T-helper 2 cell treated with Interferon-gamma antibody and Interleukin-4, amounts not matched to agents 5 μg/mL and 100 μg/mL, for 36 hours (primary cell): ENCODE measurements around the gene DAND5.

Experiments used
- DNase-seq: peaks from one replicate; pipeline ENCODE4 v3.0.0; 2021; ENCODE audit warnings: low spot score
- H3K27ac Mint-ChIP-seq: one replicate; pipeline ENCODE4 v1.8.0; 2021; ENCODE audit warnings: mild to moderate bottlenecking, mixed read lengths
- H3K27me3 Mint-ChIP-seq: one replicate; pipeline ENCODE4 v1.8.0; 2021; ENCODE audit warnings: low read depth, mixed read lengths
- H3K36me3 Mint-ChIP-seq: one replicate; pipeline ENCODE4 v1.8.0; 2021; ENCODE audit warnings: low read depth, mixed read lengths
- H3K4me1 Mint-ChIP-seq: one replicate; pipeline ENCODE4 v1.8.0; 2021; ENCODE audit warnings: low read depth, mixed read lengths
- H3K4me3 Mint-ChIP-seq: one replicate; pipeline ENCODE4 v1.8.0; 2022; ENCODE audit warnings: mild to moderate bottlenecking, moderate library complexity, mixed read lengths
- H3K9me3 Mint-ChIP-seq: one replicate; pipeline ENCODE4 v1.8.0; 2021; ENCODE audit warnings: mixed read lengths

Gene DAND5, protein sequence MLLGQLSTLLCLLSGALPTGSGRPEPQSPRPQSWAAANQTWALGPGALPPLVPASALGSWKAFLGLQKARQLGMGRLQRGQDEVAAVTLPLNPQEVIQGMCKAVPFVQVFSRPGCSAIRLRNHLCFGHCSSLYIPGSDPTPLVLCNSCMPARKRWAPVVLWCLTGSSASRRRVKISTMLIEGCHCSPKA

DNA sequence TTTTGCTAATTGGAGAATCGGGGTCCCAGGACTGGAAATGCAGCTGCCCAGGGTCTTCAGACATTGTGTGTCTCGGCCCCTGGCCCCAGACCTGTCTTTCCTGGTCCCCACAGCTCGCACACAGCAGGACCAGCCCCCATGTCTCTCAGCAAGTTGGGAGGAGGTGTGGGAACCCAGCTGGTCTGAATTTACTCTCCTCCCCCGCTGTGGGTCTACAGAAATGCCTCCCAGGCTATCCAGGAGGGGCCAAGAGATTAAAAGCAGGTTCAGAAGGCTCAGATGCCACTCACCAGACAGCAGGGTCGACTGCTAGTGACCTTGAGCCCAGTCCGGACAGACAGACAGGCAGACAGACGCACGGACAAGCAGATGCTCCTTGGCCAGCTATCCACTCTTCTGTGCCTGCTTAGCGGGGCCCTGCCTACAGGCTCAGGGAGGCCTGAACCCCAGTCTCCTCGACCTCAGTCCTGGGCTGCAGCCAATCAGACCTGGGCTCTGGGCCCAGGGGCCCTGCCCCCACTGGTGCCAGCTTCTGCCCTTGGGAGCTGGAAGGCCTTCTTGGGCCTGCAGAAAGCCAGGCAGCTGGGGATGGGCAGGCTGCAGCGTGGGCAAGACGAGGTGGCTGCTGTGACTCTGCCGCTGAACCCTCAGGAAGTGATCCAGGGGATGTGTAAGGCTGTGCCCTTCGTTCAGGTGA is at the start of gene DAND5:
DAND5 (plus strand) TSS at position 285 of the 697 bp plus-strand sequence; CDS start at position 370, 85 bp downstream.
- Mint-ChIP-seq H3K4me3 (no peak within 1 kb of the TSS), H3K36me3 (no peaks in the 10 kb centered on the region), H3K9me3 (no peaks in the 10 kb centered on the region), H3K4me1 (peaks cover 6% of the 10 kb centered on the region), H3K27ac (no peak within 1 kb of the TSS), H3K27me3 (peaks cover 3% of the 10 kb centered on the region)
- no peak for DNase-seq

DNA sequence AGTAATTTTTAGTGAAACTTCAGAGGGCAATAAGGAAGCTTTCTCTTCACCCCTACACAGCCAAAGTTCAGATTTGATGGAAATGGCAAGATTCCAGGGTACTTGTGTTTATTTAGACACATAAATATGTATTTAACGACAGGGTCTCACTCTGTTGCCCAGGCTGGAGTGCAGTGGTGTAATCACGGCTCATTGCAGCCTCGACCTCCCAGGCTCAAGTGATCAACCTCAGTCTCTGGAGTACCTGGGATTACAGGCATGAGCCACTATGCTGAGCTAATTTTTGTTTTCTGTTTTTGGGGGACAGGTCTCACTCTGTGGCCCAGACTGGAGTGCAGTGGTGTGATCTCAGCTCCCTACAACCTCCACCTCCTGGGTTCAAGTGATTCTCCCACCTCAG is 48.3 kb upstream of the DAND5 start:
- H3K36me3 Mint-ChIP-seq, result peaks cover 27% of the 10 kb centered on the region
- no peaks in the 10 kb centered on the region for H3K9me3 Mint-ChIP-seq
- no peak for DNase-seq
- peaks cover 11% of the 10 kb centered on the region for H3K4me1 Mint-ChIP-seq
- peak overlapping the region; percentile 31 for H3K27ac Mint-ChIP-seq
- H3K27me3 Mint-ChIP-seq, result peaks cover 2% of the 10 kb centered on the region
- no peak overlapping the region for H3K4me3 Mint-ChIP-seq

DNA sequence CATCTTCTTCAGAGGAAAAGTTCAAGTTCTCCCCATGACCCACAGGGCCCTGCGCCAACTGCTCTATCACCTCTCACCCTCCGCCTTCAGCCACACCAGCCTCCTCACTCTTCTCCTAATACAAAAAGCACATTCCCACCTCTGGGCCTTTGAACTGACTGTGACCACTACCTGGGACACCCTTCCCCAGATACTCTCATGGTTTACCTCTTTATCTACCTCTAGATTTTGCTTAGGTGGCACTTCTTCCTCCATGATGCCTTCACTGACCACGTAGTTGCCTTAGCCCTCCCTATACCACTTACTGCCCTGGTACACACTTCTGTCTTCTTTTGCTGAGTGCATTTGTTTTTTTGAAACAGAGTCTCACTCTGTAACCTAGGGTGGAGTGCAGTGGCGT is 46.4 kb upstream of the DAND5 start:
- Mint-ChIP-seq H3K4me1 (peaks cover 11% of the 10 kb centered on the region), H3K4me3 (no peak overlapping the region), H3K27me3 (peaks cover 2% of the 10 kb centered on the region), H3K36me3 (peaks cover 35% of the 10 kb centered on the region), H3K9me3 (no peaks in the 10 kb centered on the region), H3K27ac (peak overlapping the region; percentile 7)
- no peak for DNase-seq

DNA sequence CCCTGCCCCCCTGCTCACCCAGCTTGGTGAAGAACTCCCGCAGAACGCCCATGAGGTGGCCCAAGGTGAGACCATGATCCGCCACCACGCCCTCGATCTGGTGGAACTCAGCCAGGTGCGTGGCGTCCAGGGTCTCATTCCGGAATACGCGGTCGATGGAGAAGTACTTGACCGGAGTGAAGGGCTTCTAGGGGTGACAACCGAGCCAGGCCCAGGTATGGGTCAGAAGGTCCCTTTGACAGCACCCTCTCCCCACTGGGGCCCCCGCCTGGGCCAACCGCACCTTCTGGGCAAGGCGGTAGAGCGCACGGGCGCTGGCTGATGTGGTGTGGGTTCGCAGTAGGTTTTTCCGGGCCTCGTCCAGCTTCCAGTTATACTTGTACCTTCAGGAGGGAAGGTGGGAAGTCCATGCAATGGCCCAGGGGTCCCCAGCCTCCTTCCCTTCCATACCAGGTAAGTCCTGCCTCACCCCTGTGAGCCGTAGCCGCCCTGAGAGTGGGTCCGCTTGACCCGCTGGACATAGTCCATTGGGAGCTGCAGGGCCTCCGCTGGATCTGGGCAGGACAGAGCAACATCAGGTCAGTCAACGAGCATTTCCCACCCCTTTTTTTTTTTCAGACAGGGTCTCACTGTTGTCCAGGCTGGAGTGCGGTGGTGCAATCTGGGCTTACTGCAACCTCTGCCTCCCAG is 44.6 kb upstream of the DAND5 start:
- Mint-ChIP-seq H3K27me3 (no peaks in the 10 kb centered on the region), H3K36me3 (peaks cover 48% of the 10 kb centered on the region), H3K27ac (no peak overlapping the region), H3K4me1 (peaks cover 3% of the 10 kb centered on the region), H3K9me3 (no peaks in the 10 kb centered on the region), H3K4me3 (no peak overlapping the region)
- no peak for DNase-seq

DNA sequence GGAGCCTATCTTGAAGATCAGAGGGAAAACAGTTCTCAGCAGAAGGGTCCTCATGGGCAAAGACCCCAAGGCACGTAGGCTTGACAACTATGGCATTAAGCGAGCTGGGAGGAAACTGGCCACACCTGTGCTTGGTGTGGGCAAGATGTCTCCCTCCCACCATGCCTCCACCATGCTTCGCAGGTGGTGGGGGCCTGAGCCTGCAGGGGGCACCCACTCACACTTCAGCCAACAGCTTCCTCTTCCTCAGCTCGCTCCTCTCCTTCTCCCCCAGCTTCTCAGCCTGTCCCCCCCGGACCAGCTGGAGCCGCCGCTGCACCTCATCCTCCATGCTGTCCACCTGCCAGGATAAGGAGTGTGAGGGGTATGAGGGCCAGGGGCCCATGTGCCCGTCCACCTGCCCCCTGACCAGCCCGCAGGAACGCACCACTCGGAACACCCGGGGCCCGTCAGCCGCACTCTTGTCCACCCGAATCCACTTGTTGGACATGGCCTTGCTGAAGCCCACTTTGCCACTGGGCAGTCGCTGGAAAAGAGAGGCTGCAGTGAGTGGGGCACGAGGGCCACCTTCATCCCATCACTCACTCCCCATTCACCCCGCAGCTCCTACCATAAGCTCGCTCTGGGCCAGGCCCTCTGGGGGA is 39.3 kb upstream of the DAND5 start:
- peaks cover 11% of the 10 kb centered on the region for H3K4me1 Mint-ChIP-seq

DNA sequence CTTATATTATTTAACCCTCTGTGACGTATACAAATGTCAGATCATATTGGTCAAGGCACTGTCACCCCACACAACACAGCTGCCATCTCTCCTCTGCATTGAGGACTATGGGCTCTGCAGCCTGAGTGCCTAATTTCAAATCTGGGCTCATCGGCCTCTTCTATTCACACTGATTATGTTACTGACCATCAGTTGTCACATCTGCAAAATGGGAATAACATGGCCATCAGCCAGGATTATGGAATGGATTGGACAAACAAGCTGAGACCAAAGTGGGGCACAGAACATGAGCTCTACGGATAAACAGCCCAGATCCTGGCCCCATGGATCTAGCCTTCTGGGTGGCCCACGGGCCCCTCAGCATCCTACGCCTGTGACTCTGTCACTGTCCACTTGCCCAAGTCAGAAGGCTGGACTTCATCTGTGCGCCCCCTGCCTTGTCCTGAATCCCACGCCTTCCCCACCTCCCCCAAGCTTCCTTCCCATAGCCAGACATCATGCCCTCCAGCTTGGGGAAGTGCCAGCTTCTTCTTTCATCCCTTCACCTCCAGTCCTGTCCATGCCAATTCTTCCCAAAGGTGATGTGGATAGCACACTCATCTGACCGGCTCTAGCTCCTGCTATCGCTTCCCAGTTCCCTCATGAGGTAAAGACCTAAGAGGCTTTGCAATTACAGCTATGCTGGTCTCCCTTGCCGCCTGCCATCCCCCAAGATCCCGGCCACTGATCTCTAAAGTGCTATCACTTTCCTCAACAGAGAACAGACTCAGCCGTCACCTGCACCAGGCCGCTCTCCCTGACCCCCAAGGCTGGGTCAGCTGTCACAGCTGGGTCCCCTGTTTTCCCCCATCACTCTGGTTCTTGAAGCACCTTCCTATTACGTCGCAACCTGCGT is 36.7 kb upstream of the DAND5 start:
- peaks cover 24% of the 10 kb centered on the region for H3K4me1 Mint-ChIP-seq
- H3K9me3 Mint-ChIP-seq, result no peaks in the 10 kb centered on the region
- no peak for DNase-seq
- H3K27ac Mint-ChIP-seq, result peak overlapping the region; percentile 94
- H3K36me3 Mint-ChIP-seq, result peaks cover 28% of the 10 kb centered on the region
- peak overlapping the region; percentile 100 for H3K4me3 Mint-ChIP-seq
- H3K27me3 Mint-ChIP-seq, result no peaks in the 10 kb centered on the region

More for the DNA sequence above, 39.3 kb upstream of the DAND5 start:
- Mint-ChIP-seq H3K27me3 (no peaks in the 10 kb centered on the region), H3K27ac (no peak overlapping the region), H3K4me3 (no peak overlapping the region), H3K36me3 (peaks cover 36% of the 10 kb centered on the region), H3K9me3 (no peaks in the 10 kb centered on the region)
- no peak for DNase-seq

DNA sequence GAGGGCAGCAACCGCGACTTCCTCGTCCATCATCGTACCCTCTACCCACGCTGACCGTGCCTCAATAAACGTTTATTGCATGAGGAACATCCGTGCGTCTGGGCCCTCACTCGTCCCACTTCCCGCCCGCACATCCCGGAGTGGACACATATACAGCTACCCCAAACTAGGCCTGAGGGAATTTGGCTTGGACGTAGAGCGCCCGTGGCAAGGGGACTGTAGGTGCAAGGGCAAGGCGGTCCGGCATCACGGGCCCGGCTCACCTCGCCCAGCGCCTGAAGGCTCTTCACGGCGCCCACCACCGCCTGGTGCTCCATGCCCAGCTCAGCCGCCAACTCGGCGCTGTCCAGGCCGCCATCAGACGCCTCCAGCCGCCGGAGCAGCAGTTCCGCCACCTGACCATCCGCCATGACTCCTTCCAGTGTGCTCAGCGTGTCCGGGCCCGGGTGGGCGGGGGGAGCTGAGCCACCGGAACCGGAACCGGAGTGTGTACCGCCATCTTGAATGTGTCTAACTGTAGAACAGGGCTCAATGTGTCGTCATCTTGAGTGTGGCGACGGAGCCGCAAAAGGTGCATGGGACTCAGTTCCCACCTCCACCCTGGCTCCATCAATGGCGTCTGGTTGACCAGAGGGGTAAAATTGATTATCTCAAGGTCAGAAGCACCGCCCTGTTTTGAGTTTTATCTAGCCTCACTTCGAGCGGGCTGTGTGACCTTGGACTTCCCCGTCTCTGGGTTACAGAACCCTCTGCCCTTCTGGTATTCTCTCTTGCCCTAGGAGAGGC is 35.9 kb upstream of the DAND5 start, which contains the start of gene FARSA:
FARSA (minus strand) TSS at position 425 of the 786 bp plus-strand sequence; CDS start at position 410, 15 bp downstream.
- H3K27me3 Mint-ChIP-seq, result no peaks in the 10 kb centered on the region
- H3K9me3 Mint-ChIP-seq, result no peaks in the 10 kb centered on the region
- H3K4me3 Mint-ChIP-seq, result peak within 1 kb of the TSS; percentile 100
- peaks cover 25% of the 10 kb centered on the region for H3K36me3 Mint-ChIP-seq
- peak within 1 kb of the TSS; percentile 94 for H3K27ac Mint-ChIP-seq
- peak; percentile 85 for DNase-seq
- H3K4me1 Mint-ChIP-seq, result peaks cover 26% of the 10 kb centered on the region

DNA sequence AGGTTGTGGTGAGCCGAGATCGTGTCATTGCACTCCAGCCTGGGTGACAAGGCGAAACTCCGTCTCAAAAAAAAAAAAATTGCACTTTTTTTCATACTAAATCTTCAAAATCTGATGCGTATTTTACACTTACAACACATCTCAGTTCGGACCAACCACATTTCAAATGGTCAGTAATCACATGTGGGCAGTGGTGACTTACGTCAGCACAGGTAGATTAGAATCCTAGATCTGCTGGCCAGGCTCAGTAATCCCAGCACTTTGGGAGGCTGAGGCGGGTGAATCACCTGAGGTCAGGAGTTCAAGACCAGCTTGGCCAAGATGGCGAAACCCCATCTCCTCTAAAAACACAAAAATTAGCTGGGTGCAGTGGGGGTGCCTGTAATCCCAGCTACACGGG is 34.3 kb upstream of the DAND5 start:
- no peaks in the 10 kb centered on the region for H3K27me3 Mint-ChIP-seq
- H3K27ac Mint-ChIP-seq, result no peak overlapping the region
- no peak overlapping the region for H3K4me3 Mint-ChIP-seq
- H3K36me3 Mint-ChIP-seq, result peaks cover 31% of the 10 kb centered on the region
- no peaks in the 10 kb centered on the region for H3K9me3 Mint-ChIP-seq
- peaks cover 35% of the 10 kb centered on the region for H3K4me1 Mint-ChIP-seq
- DNase-seq, result no peak

DNA sequence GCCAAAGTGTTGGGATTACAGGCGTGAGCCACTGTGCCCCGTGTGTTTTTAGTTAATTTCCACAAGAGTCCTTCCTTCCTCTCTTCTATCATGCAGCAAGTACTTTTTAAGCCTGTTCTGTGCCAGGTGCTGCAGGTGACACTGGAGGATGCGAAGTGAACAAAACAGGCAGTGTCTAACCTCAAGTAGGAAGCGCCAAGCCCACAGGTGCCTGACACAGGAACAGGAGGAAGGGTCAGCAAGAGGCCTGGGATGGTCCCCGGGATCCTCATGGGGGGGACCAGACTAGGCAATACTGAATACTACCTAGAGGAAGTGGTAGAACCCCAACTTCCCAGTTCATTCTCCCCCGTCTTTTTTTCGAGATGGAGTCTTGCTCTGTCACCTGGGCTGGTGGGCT is 32.8 kb upstream of the DAND5 start:
- DNase-seq, result no peak
- Mint-ChIP-seq H3K27me3 (no peaks in the 10 kb centered on the region), H3K36me3 (peaks cover 45% of the 10 kb centered on the region), H3K4me3 (peak overlapping the region; percentile 6), H3K27ac (peak overlapping the region; percentile 19), H3K9me3 (no peaks in the 10 kb centered on the region), H3K4me1 (peaks cover 43% of the 10 kb centered on the region)

DNA sequence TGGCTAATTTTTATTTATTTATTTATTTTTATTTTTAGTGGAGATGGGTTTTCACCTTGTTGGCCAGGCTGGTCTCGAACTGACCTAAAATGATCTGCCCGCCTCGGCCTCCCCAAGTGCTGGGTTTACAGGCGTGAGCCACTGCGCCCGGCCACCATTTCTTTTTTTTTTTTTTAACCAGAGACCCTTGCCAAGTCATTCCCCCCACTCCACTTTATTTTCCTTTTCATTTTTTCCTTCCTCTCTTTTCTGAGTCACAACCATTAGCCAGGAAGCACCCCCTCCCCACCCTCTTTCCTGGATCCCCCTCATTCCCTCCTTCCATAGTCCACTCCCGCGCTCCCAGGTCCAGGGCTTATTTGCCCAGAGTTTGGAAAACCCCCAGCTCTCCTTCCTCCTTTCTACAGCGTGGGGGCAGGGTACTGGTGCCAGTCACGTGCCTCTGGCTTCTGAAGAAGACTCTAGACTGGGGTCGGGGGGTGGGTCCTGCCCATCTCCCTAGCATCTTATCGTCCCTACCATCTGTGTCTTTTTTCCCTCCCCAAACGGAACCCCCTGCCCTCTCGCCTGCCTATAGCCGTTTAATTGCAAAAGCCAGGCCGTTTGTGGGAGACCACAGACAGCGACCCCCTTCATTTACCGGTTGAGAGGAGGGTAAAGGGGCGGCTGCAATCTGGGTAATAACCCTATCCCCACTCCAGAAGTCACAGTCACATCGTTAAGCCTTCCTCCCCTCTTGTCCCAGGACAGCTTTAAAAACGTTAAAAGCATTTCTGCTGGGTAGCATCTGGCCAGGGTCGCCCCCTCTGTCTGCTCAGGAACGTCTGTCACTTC is 32.1 kb upstream of the DAND5 start:
- Mint-ChIP-seq H3K4me1 (peaks cover 41% of the 10 kb centered on the region), H3K36me3 (peaks cover 49% of the 10 kb centered on the region), H3K9me3 (no peaks in the 10 kb centered on the region), H3K4me3 (peak overlapping the region; percentile 100), H3K27ac (peak overlapping the region; percentile 94), H3K27me3 (no peaks in the 10 kb centered on the region)
- no peak for DNase-seq

DNA sequence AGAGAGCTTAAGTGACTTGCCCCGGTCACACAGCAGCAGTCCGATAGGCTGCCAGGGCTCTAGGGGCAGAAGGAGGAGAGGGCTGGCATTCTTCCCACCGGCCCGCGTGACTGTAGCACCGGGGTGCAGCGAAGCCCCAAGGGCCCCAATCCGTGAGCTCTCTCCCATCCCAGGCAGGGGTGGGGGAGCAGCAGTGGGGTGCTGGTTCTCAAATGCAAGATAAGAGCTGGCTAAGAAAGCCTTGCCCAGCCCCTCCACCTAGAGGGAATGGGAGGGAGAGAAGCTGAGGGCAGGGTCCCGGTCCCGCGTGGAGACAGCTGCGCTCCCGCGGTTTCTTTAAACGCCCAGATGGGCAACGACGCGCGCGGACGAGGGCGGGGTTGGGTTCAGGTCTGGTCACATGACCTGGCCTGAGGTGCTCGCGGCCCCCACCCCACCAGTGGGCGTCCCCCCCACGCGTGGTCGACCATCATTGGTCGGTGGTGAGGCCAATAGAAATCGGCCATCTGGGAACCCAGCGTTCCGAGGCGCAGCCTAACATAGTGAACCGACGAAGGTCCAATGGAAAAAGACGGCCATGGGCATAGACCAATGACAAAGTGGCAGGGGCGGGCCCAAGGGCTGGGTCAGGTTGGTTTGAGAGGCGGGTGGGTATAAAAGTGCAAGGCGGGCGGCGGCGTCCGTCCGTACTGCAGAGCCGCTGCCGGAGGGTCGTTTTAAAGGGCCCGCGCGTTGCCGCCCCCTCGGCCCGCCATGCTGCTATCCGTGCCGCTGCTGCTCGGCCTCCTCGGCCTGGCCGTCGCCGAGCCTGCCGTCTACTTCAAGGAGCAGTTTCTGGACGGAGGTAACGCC is 31.2 kb upstream of the DAND5 start, which contains the start of gene CALR:
CALR (plus strand) TSS at position 683 of the 852 bp plus-strand sequence; CDS start at position 754, 71 bp downstream.
- Mint-ChIP-seq H3K4me3 (peak within 1 kb of the TSS; percentile 100), H3K9me3 (no peaks in the 10 kb centered on the region), H3K27me3 (no peaks in the 10 kb centered on the region), H3K4me1 (peaks cover 35% of the 10 kb centered on the region), H3K27ac (peak within 1 kb of the TSS; percentile 94), H3K36me3 (peaks cover 48% of the 10 kb centered on the region)
- DNase-seq, result peak; percentile 99
